HepG2 (cell line): ENCODE data around the gene S100A6. TPM values are rescaled to one million over a fixed set of nuclear protein-coding genes. Genes with fewer than 3 reads are reported as not detected.
A peak's percentile ranks its signal among the peaks of the same experiment; 100 is the strongest.

Source experiments
- ATAC-seq: fragments of 200-7000 bp; cut with Tn5 transposase; 3 replicates; pipeline ENCODE4 v1.9.1; 2020; ENCODE audit warnings: mild to moderate bottlenecking, moderate library complexity
- BruUV-seq: library from RNA; stranded (reverse); fragments of 400-500 nt; replicated peaks from 2 replicates; lab custom pipeline; 2021; lab: Mats Ljungman, UMichigan
- CTCF ChIA-PET: fragments of 300-600 bp; formaldehyde crosslinking; extraction: SDS; loops from one replicate; lab custom pipeline; 2021; ENCODE audit warnings: low total read pairs, inconsistent platforms, low intra/inter-chr PET ratio; lab: Yijun Ruan, JAX
- POLR2A ChIA-PET: fragments of 350-600 bp; sonication (Branson Sonifier 250); formaldehyde crosslinking; loops from one replicate; lab custom pipeline; 2020; ENCODE audit warnings: antibody characterized with exemption, inconsistent platforms; lab: Yijun Ruan, JAX
- DNase-seq: peaks from one replicate; pipeline ENCODE4 v3.0.0-alpha.2; 2015; ENCODE audit warnings: low spot score
- FAIRE-seq: peaks from 3 replicates; lab custom pipeline; 2011; peaks lifted over from hg19 to GRCh38; lab: Jason Lieb, UNC
- H2AFZ ChIP-seq: one replicate; pipeline ENCODE4 v1.6.1; 2011; ENCODE audit warnings: low read length, inconsistent platforms
- H3K27ac ChIP-seq: fragments of 300-600 bp; 3 replicates; pipeline ENCODE4 v1.8.0; 2011; ENCODE audit warnings: mixed run types, mild to moderate bottlenecking, mixed read lengths, low read length, inconsistent platforms; ENCODE audit not compliant: insufficient read depth; ENCODE audit errors: extremely low read length
- H3K27me3 ChIP-seq, 2 experiments: fragments of 200-600 bp in 1 of 2; 2 replicates in 1 of 2; 3 replicates in 1 of 2; pipeline versions ENCODE4 v1.6.0 to v1.8.0; 2011; ENCODE audit warnings: low read length in 2 of 2, mild to moderate bottlenecking in 2 of 2, moderate library complexity in 2 of 2, inconsistent platforms in 1 of 2; ENCODE audit not compliant: insufficient read depth in 2 of 2, control insufficient read depth in 1 of 2
- H3K36me3 ChIP-seq, 2 experiments: fragments of 200-600 bp in 1 of 2; replicated peaks in 1 of 2; 2 replicates in 1 of 2; 3 replicates in 1 of 2; pipeline versions ENCODE4 v1.5.1 to v1.8.0; 2011; ENCODE audit warnings: low read length in 2 of 2, inconsistent platforms in 1 of 2; ENCODE audit not compliant: insufficient read depth in 2 of 2, control insufficient read depth in 1 of 2
- H3K4me1 ChIP-seq: 2 replicates; pipeline ENCODE4 v1.5.1; 2012; ENCODE audit warnings: low read length, inconsistent platforms; ENCODE audit not compliant: insufficient read depth
- H3K4me2 ChIP-seq: 2 replicates; pipeline ENCODE4 v1.6.0; 2011; ENCODE audit warnings: low read depth, low read length, inconsistent platforms
- H3K4me3 ChIP-seq, 3 experiments: fragments of 200-600 bp in 1 of 3; sonication (generic), shearing (Covaris generic) in 1 of 3; replicated peaks in 1 of 3; 2 replicates each; pipeline ENCODE4 v1.5.1; 2011 to 2016; ENCODE audit warnings: low read length in 3 of 3, inconsistent platforms in 2 of 3, low read depth in 2 of 3, mild to moderate bottlenecking in 2 of 3, control low read depth in 1 of 3, mixed read lengths in 1 of 3; ENCODE audit not compliant: insufficient read depth in 1 of 3
- H3K79me2 ChIP-seq: one replicate; pipeline ENCODE4 v1.6.1; 2011; ENCODE audit warnings: low read length, inconsistent platforms; ENCODE audit not compliant: insufficient read depth
- H3K9ac ChIP-seq: 2 replicates; pipeline ENCODE4 v1.6.0; 2011; ENCODE audit warnings: mild to moderate bottlenecking, low read depth, low read length, inconsistent platforms; ENCODE audit not compliant: insufficient read depth
- H3K9me3 ChIP-seq: 2 replicates; pipeline ENCODE4 v1.5.1; 2012; ENCODE audit warnings: mild to moderate bottlenecking, low read length
- H4K20me1 ChIP-seq: 2 replicates; pipeline ENCODE4 v1.6.0; 2011; ENCODE audit warnings: inconsistent platforms, mild to moderate bottlenecking, low read length, moderate library complexity; ENCODE audit not compliant: insufficient read depth
- HDAC6 ChIP-seq: fragments of 200-600 bp; sonication (generic); IDR thresholded peaks from 2 replicates; pipeline ENCODE4 v1.7.0; 2017; ENCODE audit warnings: mild to moderate bottlenecking, antibody characterized with exemption, low read length, low read depth
- HHEX ChIP-seq: IDR thresholded peaks from 2 replicates; pipeline ENCODE4 v1.6.1; 2016; ENCODE audit warnings: control low read depth
- HIC2 ChIP-seq: sonication (generic); formaldehyde crosslinking; IDR thresholded peaks from 2 replicates; pipeline ENCODE4 v1.9.0; 2022; ENCODE audit warnings: low read depth, missing genetic modification reagents
- HNF1B ChIP-seq: sonication (generic); formaldehyde crosslinking; IDR thresholded peaks from 2 replicates; pipeline ENCODE4 v1.5.1; 2020; ENCODE audit warnings: mild to moderate bottlenecking, moderate library complexity, missing genetic modification reagents
- MTA3 ChIP-seq: sonication (generic); formaldehyde crosslinking; IDR thresholded peaks from 2 replicates; pipeline ENCODE4 v1.4.0; 2020; ENCODE audit warnings: missing genetic modification reagents
- NONO ChIP-seq, 2 experiments: fragments of 450-650 bp in 1 of 2; sonication (generic) in 1 of 2; formaldehyde crosslinking in 1 of 2; IDR thresholded peaks in 1 of 2; conservative IDR thresholded peaks in 1 of 2; 2 replicates each; pipeline versions ENCODE4 v1.6.1 to v1.8.0; 2017 to 2022; ENCODE audit warnings: mild to moderate bottlenecking in 1 of 2, missing genetic modification reagents in 1 of 2, moderate library complexity in 1 of 2
- NR1H2 ChIP-seq: sonication (generic); formaldehyde crosslinking; IDR thresholded peaks from 2 replicates; pipeline ENCODE4 v1.8.1; 2022; ENCODE audit warnings: low read depth, missing genetic modification reagents, borderline replicate concordance
- REST ChIP-seq, 2 experiments: IDR thresholded peaks; 2 replicates each; pipeline ENCODE4 v1.6.1; 2011 to 2012; ENCODE audit warnings: low read length in 2 of 2, borderline replicate concordance in 1 of 2, low read depth in 1 of 2, mild to moderate bottlenecking in 1 of 2, moderate library complexity in 1 of 2
- SAP130 ChIP-seq: IDR thresholded peaks from 2 replicates; pipeline ENCODE4 v1.6.1; 2016; ENCODE audit warnings: low read depth
- ZNF468 ChIP-seq: sonication (generic); formaldehyde crosslinking; IDR thresholded peaks from 2 replicates; pipeline ENCODE4 v1.8.0; 2022; ENCODE audit warnings: mild to moderate bottlenecking, moderate library complexity, missing genetic modification reagents
- ZNF883 ChIP-seq: sonication (generic); formaldehyde crosslinking; IDR thresholded peaks from 2 replicates; pipeline ENCODE4 v1.5.1; 2020; ENCODE audit warnings: mild to moderate bottlenecking, missing genetic modification reagents; ENCODE audit errors: not compliant biosample characterization
- ZUFSP ChIP-seq: sonication (generic); formaldehyde crosslinking; IDR thresholded peaks from 2 replicates; pipeline ENCODE4 v1.9.0; 2021; ENCODE audit warnings: missing genetic modification reagents, mild to moderate bottlenecking, borderline replicate concordance
- WGBS: methylation state at CpG from one replicate; pipeline ENCODE4 v1.1.6; 2017; ENCODE audit warnings: low lambda C conversion rate; 5-methylcytosine and 5-hydroxymethylcytosine counted together
- in situ Hi-C: cut with HindIII; loops from 2 replicates; pipeline ENCODE4 v1.10.0; 2017; ENCODE audit warnings: low pct_unique_long_range_greater_than_20kb; ENCODE audit not compliant: extremely low pct_ligation_motif_present
- intact Hi-C: fragments of 100-400 bp; cut with micrococcal nuclease; formaldehyde crosslinking; loops from one replicate; pipeline ENCODE4 v1.10.0; 2022; ENCODE audit not compliant: unreplicated experiment
- polyA plus RNA-seq, 8 experiments: library from polyadenylated mRNA; depleted of rRNA in 3 of 8; stranded (reverse) in 7 of 8; unstranded in 1 of 8; fragments of >200 nt; fragmentation: Illumina TruSeq in 4 of 8; extraction: Trizol in 4 of 8; gene quantifications; 2 replicates each; pipeline versions ENCODE4 v1.2.1 to v1.2.3, GENCODE V29; 2011 to 2016; ENCODE audit warnings: low read depth in 4 of 8, missing spikeins in 1 of 8, mixed read lengths in 1 of 8; ENCODE audit not compliant: insufficient read depth in 1 of 8
- total RNA-seq, 5 experiments: library from RNA; depleted of rRNA; stranded (reverse); fragments of >200 nt; fragmentation: Illumina TruSeq; extraction: Trizol; gene quantifications; 2 replicates each; pipeline ENCODE4 v1.2.3, GENCODE V29; 2016; ENCODE audit warnings: low read depth in 1 of 5

Gene S100A6
- total and polyA plus RNA-seq, 2 of the 13 experiments (the other 11 are each of a cell fraction or from before 2014, with no cell fraction given) = 72.9 to 85.0 TPM

- POLR2A ChIA-PET = interaction anchor here (1.4 to 6.6 kb wide), 5 partner anchors 11 to 101 kb away, joined by 3 to 49 read pairs (median 16); partner anchors contain the start of genes CHTOP, S100A16 and S100A2
- ATAC-seq (peak; percentile 84), FAIRE-seq (peak; percentile 83), DNase-seq (peak; percentile 72)
- Histone ChIP-seq H3K79me2 (no peaks in the 10 kb centered on the region), H3K4me1 (peaks cover 59% of the 10 kb centered on the region), H4K20me1 (no peaks in the 10 kb centered on the region), H3K27me3 (no peaks in the 10 kb centered on the region; a peak in 1 of 5 replicates), H3K27ac (peak overlapping the region; percentile 33), H3K9me3 (no peaks in the 10 kb centered on the region), H3K36me3 (no peaks in the 10 kb centered on the region), H2AFZ (no peak overlapping the region), H3K4me2 (peak overlapping the region; percentile 83), H3K9ac (peak overlapping the region; percentile 28), H3K4me3 (peak overlapping the region; percentile 39 to 64 (median 41))
- no TSS peak for BruUV-seq
- CTCF ChIA-PET = interaction anchor here (1.3 to 2.8 kb wide), 4 partner anchors 22 to 94 kb away, joined by 5 to 42 read pairs (median 6); partner anchors contain the start of gene S100A13
- in situ Hi-C loops (loop anchor here (5.0 kb wide), 1 partner anchor 34 kb away; the partner anchor contains the start of gene S100A2), intact Hi-C loops (loop anchor here (1.0 kb wide), 1 partner anchor 35 kb away; no protein-coding TSS in a partner anchor)
- WGBS = 5% methylated on average over 28 of the region's 34 CpGs
- no peak for TF ChIP-seq ZNF468 (CRISPR knock-in tag)
- TF ChIP-seq ZUFSP = no peak
- no peak for TF ChIP-seq NR1H2 (CRISPR knock-in tag)
- no peak for TF ChIP-seq HDAC6
- no peak for TF ChIP-seq NONO (IDR thresholded peaks at IDR 0.05)
- peak; percentile 35 for TF ChIP-seq NONO (CRISPR knock-in tag; conservative IDR thresholded peaks at IDR 0.05)
- TF ChIP-seq SAP130 = peak; percentile 78
- TF ChIP-seq HNF1B = peak; percentile 70; the same call in 1 of the 2 replicates
- TF ChIP-seq HHEX (CRISPR knock-in tag) = no peak
- no peak for TF ChIP-seq REST (IDR thresholded peaks at IDR 0.05; ENCODE audit: borderline replicate concordance in 1 of 2, low read depth in 1 of 2, low read length in 2 of 2)
- TF ChIP-seq MTA3 = no peak
- TF ChIP-seq ZNF883 (CRISPR knock-in tag) = no peak
- TF ChIP-seq HIC2 (CRISPR knock-in tag) = no peak
Observed at GRCh38 chr1:153532769-153533599, 2.8 kb downstream of the S100A6 start.
